MM.1S (cell line): ENCODE data around the gene BNIP3.

Experiments used
- DNase-seq: peaks from one replicate; pipeline ENCODE4 v3.0.0-alpha.2; 2015
- H2AFZ ChIP-seq: fragments of 300-600 bp; sonication (generic); 2 replicates; pipeline ENCODE4 v1.6.0; 2016; ENCODE audit warnings: antibody characterized with exemption, low read length
- H3F3A ChIP-seq: fragments of 300-600 bp; sonication (generic); 2 replicates; pipeline ENCODE4 v1.6.1; 2016; ENCODE audit warnings: mild to moderate bottlenecking, antibody characterized with exemption, low read length, moderate library complexity, mixed read lengths; ENCODE audit not compliant: insufficient read depth
- H3K27ac ChIP-seq: fragments of 300-600 bp; sonication (generic); 2 replicates; pipeline ENCODE4 v1.5.1; 2016; ENCODE audit warnings: mild to moderate bottlenecking, low read length
- H3K27me3 ChIP-seq: fragments of 300-600 bp; sonication (generic); replicated peaks from 2 replicates; pipeline ENCODE4 v1.6.0; 2016; ENCODE audit warnings: low read length; ENCODE audit not compliant: insufficient read depth
- H3K36me3 ChIP-seq: fragments of 300-600 bp; sonication (generic); replicated peaks from 2 replicates; pipeline ENCODE4 v1.6.1; 2016; ENCODE audit warnings: mild to moderate bottlenecking, low read length, mixed read lengths; ENCODE audit not compliant: insufficient read depth
- H3K4me1 ChIP-seq: fragments of 300-600 bp; sonication (generic); 2 replicates; pipeline ENCODE4 v1.6.1; 2016; ENCODE audit warnings: low read length, mixed read lengths
- H3K4me2 ChIP-seq: fragments of 300-600 bp; sonication (generic); 2 replicates; pipeline ENCODE4 v1.6.0; 2016; ENCODE audit warnings: low read depth, low read length
- H3K4me3 ChIP-seq: fragments of 300-600 bp; sonication (generic); 2 replicates; pipeline ENCODE4 v1.5.1; 2016; ENCODE audit warnings: low read length, mixed read lengths
- H3K79me2 ChIP-seq: fragments of 300-600 bp; sonication (generic); 2 replicates; pipeline ENCODE4 v1.6.1; 2016; ENCODE audit warnings: mixed run types, low read length, mixed read lengths
- H3K9ac ChIP-seq: fragments of 300-600 bp; sonication (generic); 2 replicates; pipeline ENCODE4 v1.6.1; 2016; ENCODE audit warnings: low read length, mixed read lengths
- H3K9me2 ChIP-seq: fragments of 300-600 bp; sonication (generic); replicated peaks from 2 replicates; pipeline ENCODE4 v1.6.1; 2016; ENCODE audit warnings: mild to moderate bottlenecking, low read length, mixed read lengths; ENCODE audit not compliant: insufficient read depth
- H3K9me3 ChIP-seq: fragments of 300-600 bp; sonication (generic); replicated peaks from 2 replicates; pipeline ENCODE4 v1.6.1; 2016; ENCODE audit warnings: mild to moderate bottlenecking, low read length, mixed read lengths; ENCODE audit not compliant: insufficient read depth
- H4K20me1 ChIP-seq: fragments of 300-600 bp; sonication (generic); 2 replicates; pipeline ENCODE4 v1.6.1; 2016; ENCODE audit warnings: mild to moderate bottlenecking, low read length, moderate library complexity, mixed read lengths; ENCODE audit not compliant: insufficient read depth
- EZH2 ChIP-seq: fragments of 300-600 bp; sonication (generic); optimal IDR thresholded peaks from 2 replicates; pipeline ENCODE3; 2017; ENCODE audit warnings: low read depth, mild to moderate bottlenecking, antibody characterized with exemption, low read length, mixed read lengths
- EZH2phosphoT487 ChIP-seq: fragments of 300-600 bp; sonication (generic); IDR thresholded peaks from 2 replicates; pipeline ENCODE4 v1.6.1; 2018; ENCODE audit warnings: antibody characterized with exemption, low read length
- TF ChIP-seq, protein P1 (sequence below): fragments of 300-600 bp; sonication (generic); IDR thresholded peaks from 2 replicates; pipeline ENCODE4 v1.5.1; 2016; ENCODE audit warnings: antibody characterized with exemption, low read length, mixed read lengths

The BNIP3 gene

DNA sequence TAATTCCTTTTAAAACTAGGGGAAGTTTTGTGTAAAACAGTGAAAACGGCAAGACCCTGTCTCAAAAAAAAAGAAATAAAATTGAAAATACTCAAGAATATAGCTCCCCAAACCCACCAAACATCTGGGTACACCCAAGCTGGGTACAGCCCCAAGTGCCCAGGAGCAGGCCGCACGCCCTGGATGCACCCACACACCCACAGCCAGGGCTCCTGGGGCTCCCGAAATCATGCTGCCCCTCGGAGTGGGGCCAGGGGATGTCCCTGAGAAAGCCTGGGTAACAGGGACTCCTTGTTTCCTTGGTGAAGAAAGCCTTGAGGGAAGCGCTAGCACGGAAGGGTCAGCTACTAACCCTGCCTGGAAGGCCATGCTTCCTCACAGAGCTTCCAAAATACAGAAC, 10.1 kb downstream of the BNIP3 start:
- Histone ChIP-seq H4K20me1 (no peaks in the 10 kb centered on the region), H3F3A (no peaks in the 10 kb centered on the region), H3K4me3 (no peak overlapping the region), H3K4me1 (no peaks in the 10 kb centered on the region), H3K79me2 (no peaks in the 10 kb centered on the region), H3K27ac (no peak overlapping the region), H2AFZ (no peak overlapping the region), H3K9me3 (no peaks in the 10 kb centered on the region), H3K27me3 (no peaks in the 10 kb centered on the region), H3K36me3 (no peaks in the 10 kb centered on the region), H3K9ac (no peak overlapping the region), H3K9me2 (no peaks in the 10 kb centered on the region), H3K4me2 (no peak overlapping the region)
- no peak for DNase-seq
- TF ChIP-seq, protein P1, sequence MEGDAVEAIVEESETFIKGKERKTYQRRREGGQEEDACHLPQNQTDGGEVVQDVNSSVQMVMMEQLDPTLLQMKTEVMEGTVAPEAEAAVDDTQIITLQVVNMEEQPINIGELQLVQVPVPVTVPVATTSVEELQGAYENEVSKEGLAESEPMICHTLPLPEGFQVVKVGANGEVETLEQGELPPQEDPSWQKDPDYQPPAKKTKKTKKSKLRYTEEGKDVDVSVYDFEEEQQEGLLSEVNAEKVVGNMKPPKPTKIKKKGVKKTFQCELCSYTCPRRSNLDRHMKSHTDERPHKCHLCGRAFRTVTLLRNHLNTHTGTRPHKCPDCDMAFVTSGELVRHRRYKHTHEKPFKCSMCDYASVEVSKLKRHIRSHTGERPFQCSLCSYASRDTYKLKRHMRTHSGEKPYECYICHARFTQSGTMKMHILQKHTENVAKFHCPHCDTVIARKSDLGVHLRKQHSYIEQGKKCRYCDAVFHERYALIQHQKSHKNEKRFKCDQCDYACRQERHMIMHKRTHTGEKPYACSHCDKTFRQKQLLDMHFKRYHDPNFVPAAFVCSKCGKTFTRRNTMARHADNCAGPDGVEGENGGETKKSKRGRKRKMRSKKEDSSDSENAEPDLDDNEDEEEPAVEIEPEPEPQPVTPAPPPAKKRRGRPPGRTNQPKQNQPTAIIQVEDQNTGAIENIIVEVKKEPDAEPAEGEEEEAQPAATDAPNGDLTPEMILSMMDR, result no peak
- no peak for TF ChIP-seq EZH2
- no peak for TF ChIP-seq EZH2phosphoT487

DNA sequence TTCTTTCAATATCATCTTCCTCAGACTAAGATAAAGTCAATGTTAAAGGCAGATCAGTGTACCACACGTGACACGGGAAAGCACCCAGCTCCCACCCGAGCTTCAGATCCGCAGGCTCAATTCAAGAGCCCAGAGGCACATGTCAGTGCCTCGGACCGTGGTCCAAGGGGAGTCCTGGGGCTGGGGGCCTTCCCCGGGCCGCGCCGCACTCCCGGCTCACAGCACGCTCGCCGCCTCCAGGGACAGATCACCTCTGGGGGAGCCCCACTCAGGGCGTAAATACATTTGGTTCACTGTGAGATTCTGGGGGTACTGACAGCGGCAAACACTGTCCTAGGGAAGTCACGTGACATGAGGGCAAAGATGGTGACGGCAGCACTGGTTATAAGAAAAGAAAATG, 10.8 kb downstream of the BNIP3 start:
- Histone ChIP-seq H4K20me1 (no peaks in the 10 kb centered on the region), H3K27ac (no peak overlapping the region), H3K36me3 (no peaks in the 10 kb centered on the region), H2AFZ (no peak overlapping the region), H3K4me3 (no peak overlapping the region), H3F3A (no peaks in the 10 kb centered on the region), H3K9me3 (no peaks in the 10 kb centered on the region), H3K9me2 (no peaks in the 10 kb centered on the region), H3K79me2 (no peaks in the 10 kb centered on the region), H3K9ac (no peak overlapping the region), H3K27me3 (no peaks in the 10 kb centered on the region), H3K4me2 (no peak overlapping the region), H3K4me1 (no peaks in the 10 kb centered on the region)
- DNase-seq, result no peak
- TF ChIP-seq, protein P1, result no peak
- no peak for TF ChIP-seq EZH2
- TF ChIP-seq EZH2phosphoT487, result no peak

DNA sequence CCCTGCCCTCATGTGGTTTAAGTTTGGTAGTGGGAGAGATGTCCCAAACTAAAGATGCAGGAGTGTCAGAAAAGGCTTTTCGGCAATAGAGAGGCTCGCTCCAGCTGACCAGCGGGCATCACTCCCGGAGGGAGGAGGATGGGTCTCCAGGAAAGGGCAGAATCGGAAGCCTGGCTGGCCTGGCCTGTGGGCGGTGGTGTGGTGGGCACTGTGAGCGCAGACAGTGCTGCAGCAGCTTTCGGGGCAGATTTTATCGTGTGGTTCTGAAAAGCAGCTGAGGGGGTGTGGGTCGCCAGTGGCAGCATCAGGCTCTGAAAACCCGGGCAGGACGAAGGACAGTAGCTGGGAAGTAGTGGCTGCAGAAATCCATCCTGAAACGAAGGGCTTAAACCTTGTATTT, 12.8 kb downstream of the BNIP3 start:
- Histone ChIP-seq H3K79me2 (no peaks in the 10 kb centered on the region), H2AFZ (no peak overlapping the region), H3K27me3 (no peaks in the 10 kb centered on the region), H3K9ac (no peak overlapping the region), H3K27ac (no peak overlapping the region), H3K4me1 (no peaks in the 10 kb centered on the region), H3F3A (no peaks in the 10 kb centered on the region), H3K4me2 (no peak overlapping the region), H3K9me2 (no peaks in the 10 kb centered on the region), H3K36me3 (no peaks in the 10 kb centered on the region), H3K9me3 (no peaks in the 10 kb centered on the region), H3K4me3 (no peak overlapping the region), H4K20me1 (no peaks in the 10 kb centered on the region)
- DNase-seq, result no peak
- TF ChIP-seq, protein P1, result no peak
- TF ChIP-seq EZH2, result no peak
- no peak for TF ChIP-seq EZH2phosphoT487
